ENCODE results near the gene P2RY8.
"Not testable (repeated sequence)": the region's sequence is repeated elsewhere in the genome, so short reads cannot be mapped to it uniquely, and the experiment has no call there.

P2RY8 gene

GRCh38 chrX:1450361-1451161 lies 86.4 kb downstream of the P2RY8 start:
- Histone ChIP-seq H3K79me1 (ENCODE audit: low read length) (peaks cover 22% of the 10 kb centered on the region), H3K27ac (ENCODE audit: low read depth, low read length) (no peak overlapping the region), H3K9ac (ENCODE audit: low read length) (no peak overlapping the region), H3K18ac (ENCODE audit: low read length) (no peak overlapping the region), H4K8ac (ENCODE audit: low read depth, low read length) (no peak overlapping the region), H3K4me3 (ENCODE audit: low read length) (no peak overlapping the region), H2BK15ac (replicated peaks; ENCODE audit: low read depth) (no peak overlapping the region), H2BK120ac (ENCODE audit: low read depth, low read length) (no peak overlapping the region), H3K4me2 (ENCODE audit: low read length) (no peak overlapping the region), H2BK5ac (ENCODE audit: low read length) (no peak overlapping the region), H3K4me1 (ENCODE audit: control insufficient read depth, low read depth, low read length) (no peaks in the 10 kb centered on the region), H3K56ac (ENCODE audit: low read length) (no peak overlapping the region), H3K79me2 (ENCODE audit: control insufficient read depth, insufficient read depth, low read length) (peaks cover 32% of the 10 kb centered on the region), H3K27me3 (ENCODE audit: insufficient read depth, low read length, poor library complexity) (no peaks in the 10 kb centered on the region), H2AK5ac (ENCODE audit: low read length) (no peak overlapping the region), H3K36me3 (ENCODE audit: control insufficient read depth, insufficient read depth, low read length) (peaks cover 2% of the 10 kb centered on the region), H4K5ac (ENCODE audit: low read length) (no peak overlapping the region), H3K23ac (ENCODE audit: low read length) (no peak overlapping the region), H3K4ac (ENCODE audit: low read depth, low read length) (no peak overlapping the region)
- no peak for DNase-seq
- no CpG with 5 or more reads among the region's 9 CpGs for WGBS (ENCODE audit: extremely low coverage, insufficient coverage, low lambda C conversion rate)

GRCh38 chrX:1449823-1450149 lies 87.2 kb downstream of the P2RY8 start:
- no peak overlapping the region for H3K9ac ChIP-seq (ENCODE audit: low read length)
- peaks cover 22% of the 10 kb centered on the region for H3K79me1 ChIP-seq (ENCODE audit: low read length)
- no peak for DNase-seq
- no peak overlapping the region for H4K8ac ChIP-seq (ENCODE audit: low read depth, low read length)
- no peak overlapping the region for H3K18ac ChIP-seq (ENCODE audit: low read length)
- H3K4ac ChIP-seq (ENCODE audit: low read depth, low read length), result no peak overlapping the region
- peaks cover 2% of the 10 kb centered on the region for H3K36me3 ChIP-seq (ENCODE audit: control insufficient read depth, insufficient read depth, low read length)
- H3K56ac ChIP-seq (ENCODE audit: low read length), result no peak overlapping the region
- H2BK5ac ChIP-seq (ENCODE audit: low read length), result no peak overlapping the region
- H3K79me2 ChIP-seq (ENCODE audit: control insufficient read depth, insufficient read depth, low read length), result peaks cover 34% of the 10 kb centered on the region
- no peak overlapping the region for H3K4me3 ChIP-seq (ENCODE audit: low read length)
- H3K27ac ChIP-seq (ENCODE audit: low read depth, low read length), result no peak overlapping the region
- H2BK120ac ChIP-seq (ENCODE audit: low read depth, low read length), result no peak overlapping the region
- no peaks in the 10 kb centered on the region for H3K4me1 ChIP-seq (ENCODE audit: control insufficient read depth, low read depth, low read length)
- H2AK5ac ChIP-seq (ENCODE audit: low read length), result no peak overlapping the region
- no peak overlapping the region for H3K23ac ChIP-seq (ENCODE audit: low read length)
- no peaks in the 10 kb centered on the region for H3K27me3 ChIP-seq (ENCODE audit: insufficient read depth, low read length, poor library complexity)
- no peak overlapping the region for H2BK15ac ChIP-seq (replicated peaks; ENCODE audit: low read depth)
- WGBS (ENCODE audit: extremely low coverage, insufficient coverage, low lambda C conversion rate), result no CpG with 5 or more reads among the region's 2 CpGs
- H4K5ac ChIP-seq (ENCODE audit: low read length), result no peak overlapping the region
- no peak overlapping the region for H3K4me2 ChIP-seq (ENCODE audit: low read length)

DNA sequence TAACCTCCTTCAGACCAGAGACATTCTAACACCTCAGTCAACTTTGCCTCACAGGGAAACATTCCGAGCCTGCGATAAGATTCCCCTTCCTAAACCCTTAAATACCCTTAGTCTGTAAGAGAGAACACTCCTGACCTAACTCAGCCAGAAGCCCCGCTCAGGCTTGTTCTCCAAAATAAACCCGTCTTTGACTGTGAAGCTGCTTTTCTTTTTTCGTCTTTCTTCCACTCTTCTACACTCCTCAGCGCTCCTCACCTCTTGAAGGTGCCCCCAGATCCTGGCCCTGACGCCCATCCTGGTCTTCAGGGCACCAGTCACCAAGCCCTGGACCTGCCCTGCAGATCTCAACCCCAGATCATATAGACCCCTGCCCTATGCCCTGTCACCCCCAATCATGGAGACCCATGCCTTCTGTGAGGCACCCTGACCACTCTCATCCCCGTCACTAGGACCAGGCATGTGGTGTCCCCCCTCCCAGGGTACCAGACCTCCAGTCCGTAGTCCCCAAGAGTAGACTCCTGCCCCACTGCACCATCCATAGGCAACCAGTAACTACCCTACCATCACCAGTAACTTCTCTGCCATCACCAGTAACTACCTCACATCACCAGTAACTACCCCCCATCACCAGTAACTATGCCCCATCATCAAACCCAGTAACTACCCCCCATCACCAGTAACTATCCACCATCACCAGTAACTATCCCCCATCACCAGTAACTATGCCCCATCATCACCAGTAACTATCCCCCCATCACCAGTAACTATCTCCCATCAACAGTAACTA lies 87.8 kb downstream of the P2RY8 start:
- WGBS (ENCODE audit: extremely low coverage, insufficient coverage, low lambda C conversion rate), result no CpG with 5 or more reads among the region's 9 CpGs
- H3K4ac ChIP-seq (ENCODE audit: low read depth, low read length), result no peak overlapping the region
- H4K8ac ChIP-seq (ENCODE audit: low read depth, low read length), result no peak overlapping the region
- no peak overlapping the region for H2BK5ac ChIP-seq (ENCODE audit: low read length)
- H3K27ac ChIP-seq (ENCODE audit: low read depth, low read length), result no peak overlapping the region
- H3K56ac ChIP-seq (ENCODE audit: low read length), result no peak overlapping the region
- no peak for DNase-seq
- peaks cover 2% of the 10 kb centered on the region for H3K36me3 ChIP-seq (ENCODE audit: control insufficient read depth, insufficient read depth, low read length)
- H2AK5ac ChIP-seq (ENCODE audit: low read length), result no peak overlapping the region
- no peak overlapping the region for H3K4me2 ChIP-seq (ENCODE audit: low read length)
- no peaks in the 10 kb centered on the region for H3K27me3 ChIP-seq (ENCODE audit: insufficient read depth, low read length, poor library complexity)
- peaks cover 22% of the 10 kb centered on the region for H3K79me1 ChIP-seq (ENCODE audit: low read length)
- no peak overlapping the region for H2BK15ac ChIP-seq (replicated peaks; ENCODE audit: low read depth)
- H3K23ac ChIP-seq (ENCODE audit: low read length), result no peak overlapping the region
- H3K9ac ChIP-seq (ENCODE audit: low read length), result no peak overlapping the region
- no peaks in the 10 kb centered on the region for H3K4me1 ChIP-seq (ENCODE audit: control insufficient read depth, low read depth, low read length)
- no peak overlapping the region for H4K5ac ChIP-seq (ENCODE audit: low read length)
- H3K79me2 ChIP-seq (ENCODE audit: control insufficient read depth, insufficient read depth, low read length), result peaks cover 34% of the 10 kb centered on the region
- no peak overlapping the region for H3K4me3 ChIP-seq (ENCODE audit: low read length)
- H2BK120ac ChIP-seq (ENCODE audit: low read depth, low read length), result no peak overlapping the region
- H3K18ac ChIP-seq (ENCODE audit: low read length), result no peak overlapping the region

GRCh38 chrX:1448573-1449001 lies 88.4 kb downstream of the P2RY8 start:
- H3K56ac ChIP-seq (ENCODE audit: low read length); H2BK5ac ChIP-seq (ENCODE audit: low read length); H4K8ac ChIP-seq (ENCODE audit: low read depth, low read length); H3K4me2 ChIP-seq (ENCODE audit: low read length); H3K18ac ChIP-seq (ENCODE audit: low read length); H3K4me3 ChIP-seq (ENCODE audit: low read length); H3K9ac ChIP-seq (ENCODE audit: low read length); H3K4me1 ChIP-seq (ENCODE audit: control insufficient read depth, low read depth, low read length); H3K23ac ChIP-seq (ENCODE audit: low read length); H3K27me3 ChIP-seq (ENCODE audit: insufficient read depth, low read length, poor library complexity); H3K36me3 ChIP-seq (ENCODE audit: control insufficient read depth, insufficient read depth, low read length); DNase-seq; H2BK120ac ChIP-seq (ENCODE audit: low read depth, low read length); H3K27ac ChIP-seq (ENCODE audit: low read depth, low read length); H4K5ac ChIP-seq (ENCODE audit: low read length); H3K4ac ChIP-seq (ENCODE audit: low read depth, low read length); H2BK15ac ChIP-seq (replicated peaks; ENCODE audit: low read depth); H2AK5ac ChIP-seq (ENCODE audit: low read length): not testable (repeated sequence)
- no CpG with 5 or more reads among the region's 5 CpGs for WGBS (ENCODE audit: extremely low coverage, insufficient coverage, low lambda C conversion rate)
- H3K79me2 ChIP-seq (ENCODE audit: control insufficient read depth, insufficient read depth, low read length), result peaks cover 34% of the 10 kb centered on the region
- H3K79me1 ChIP-seq (ENCODE audit: low read length), result peaks cover 24% of the 10 kb centered on the region

DNA sequence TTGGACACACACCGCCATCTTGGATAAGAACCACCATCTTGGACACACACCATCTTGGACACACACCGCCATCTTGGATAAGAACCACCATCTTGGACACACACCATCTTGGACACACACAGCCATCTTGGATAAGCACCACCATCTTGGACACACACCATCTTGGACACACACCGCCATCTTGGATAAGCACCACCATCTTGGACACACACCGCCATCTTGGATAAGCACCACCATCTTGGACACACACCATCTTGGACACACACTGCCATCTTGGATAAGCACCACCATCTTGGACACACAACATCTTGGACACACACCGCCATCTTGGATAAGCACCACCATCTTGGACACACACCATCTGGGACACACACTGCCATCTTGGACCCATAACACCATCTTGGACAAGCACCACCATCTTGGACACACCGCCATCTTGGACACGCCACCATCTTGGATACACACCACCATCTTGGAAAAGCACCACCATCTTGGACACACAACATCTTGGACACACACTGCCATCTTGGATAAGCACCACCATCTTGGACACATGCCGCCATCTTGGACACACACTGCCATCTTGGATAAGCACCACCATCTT lies 88.9 kb downstream of the P2RY8 start:
- not testable (repeated sequence) for H3K27ac ChIP-seq (ENCODE audit: low read depth, low read length); H2AK5ac ChIP-seq (ENCODE audit: low read length); H3K18ac ChIP-seq (ENCODE audit: low read length); H3K9ac ChIP-seq (ENCODE audit: low read length); H3K23ac ChIP-seq (ENCODE audit: low read length); H3K27me3 ChIP-seq (ENCODE audit: insufficient read depth, low read length, poor library complexity); H4K5ac ChIP-seq (ENCODE audit: low read length); H3K4me2 ChIP-seq (ENCODE audit: low read length); H2BK15ac ChIP-seq (replicated peaks; ENCODE audit: low read depth); H4K8ac ChIP-seq (ENCODE audit: low read depth, low read length); DNase-seq; H3K4me3 ChIP-seq (ENCODE audit: low read length); H3K36me3 ChIP-seq (ENCODE audit: control insufficient read depth, insufficient read depth, low read length); H2BK5ac ChIP-seq (ENCODE audit: low read length); H2BK120ac ChIP-seq (ENCODE audit: low read depth, low read length); H3K4ac ChIP-seq (ENCODE audit: low read depth, low read length); H3K56ac ChIP-seq (ENCODE audit: low read length); H3K4me1 ChIP-seq (ENCODE audit: control insufficient read depth, low read depth, low read length)
- WGBS (ENCODE audit: extremely low coverage, insufficient coverage, low lambda C conversion rate), result no CpG with 5 or more reads among the region's 8 CpGs
- Histone ChIP-seq H3K79me2 (ENCODE audit: control insufficient read depth, insufficient read depth, low read length) (peaks cover 36% of the 10 kb centered on the region), H3K79me1 (ENCODE audit: low read length) (peaks cover 26% of the 10 kb centered on the region)
